Gastrocnemius medialis (tissue), 4 donors: Measurements from ENCODE around the gene DPPA2. TPM values are rescaled to one million over a fixed set of nuclear protein-coding genes. Genes with fewer than 3 reads are reported as not detected.

Experiments
- ATAC-seq, 2 donors: fragments of 150-250 bp; one replicate each; pipeline ENCODE4 v1.9.1; 2016
- DNase-seq, 2 donors: peaks; one replicate each; pipeline ENCODE4 v3.0.0-alpha.2; 2019
- H3K27ac ChIP-seq, 4 donors: fragments of 200-600 bp; sonication (generic); 1 replicate in 1 of 4; 2 replicates in 3 of 4; pipeline ENCODE4 v1.5.1; 2016 to 2018; ENCODE audit warnings: mild to moderate bottlenecking in 2 of 4, moderate library complexity in 1 of 4
- H3K27me3 ChIP-seq, 3 donors: fragments of 200-600 bp; sonication (generic) in 2 of 3; 1 replicate in 1 of 3; 2 replicates in 2 of 3; pipeline versions ENCODE4 v1.5.1 to v1.6.0; 2016 to 2019; ENCODE audit warnings: mild to moderate bottlenecking in 1 of 3, moderate library complexity in 1 of 3
- H3K36me3 ChIP-seq, 2 donors: fragments of 200-600 bp; sonication (generic) in 1 of 2; one replicate each; pipeline ENCODE4 v1.5.1; 2017 to 2018
- H3K4me1 ChIP-seq, 2 donors: fragments of 200-600 bp; sonication (generic) in 1 of 2; one replicate each; pipeline ENCODE4 v1.5.1; 2016 to 2017; ENCODE audit warnings: mild to moderate bottlenecking in 2 of 2
- H3K4me3 ChIP-seq, 4 donors: fragments of 200-600 bp; sonication (generic) in 3 of 4; 1 replicate in 1 of 4; 2 replicates in 3 of 4; pipeline ENCODE4 v1.5.1; 2016 to 2019; ENCODE audit warnings: mild to moderate bottlenecking in 2 of 4
- H3K9me3 ChIP-seq, 3 donors: fragments of 200-600 bp; sonication (generic) in 2 of 3; 1 replicate in 1 of 3; 2 replicates in 2 of 3; pipeline ENCODE4 v1.5.1; 2016 to 2019
- CTCF ChIP-seq, 5 experiments: fragments of 450-650 bp in 3 of 5; fragments of 200-600 bp in 2 of 5; sonication (generic) in 2 of 5; IDR thresholded peaks in 4 of 5; conservative IDR thresholded peaks in 1 of 5; 1 replicate in 4 of 5; 2 replicates in 1 of 5; pipeline ENCODE4 v1.5.1; 2016 to 2019; ENCODE audit warnings: antibody characterized with exemption in 5 of 5, mild to moderate bottlenecking in 3 of 5, moderate library complexity in 3 of 5
- POLR2A ChIP-seq, 2 donors: fragments of 450-650 bp; IDR thresholded peaks; one replicate each; pipeline ENCODE4 v1.6.1; 2017; ENCODE audit warnings: antibody characterized with exemption in 2 of 2, mild to moderate bottlenecking in 2 of 2, moderate library complexity in 2 of 2
- in situ Hi-C, 4 donors: fragments of 200-750 bp; cut with MboI; loops; one replicate each; pipeline versions ENCODE4 v1.15.0 to v1.8.0; 2017; ENCODE audit warnings: low sequenced_read_pairs in 4 of 4
- intact Hi-C: fragments of 100-400 bp; cut with DNase I; formaldehyde crosslinking; loops from one replicate; pipeline ENCODE4 v1.15.1; 2023; ENCODE audit warnings: low total_unique reads
- total RNA-seq, 4 donors: library from RNA; depleted of rRNA; stranded (reverse); fragments of >200 nt; gene quantifications; one replicate each; pipeline versions ENCODE4 v1.1.0 to v1.2.3, GENCODE V29; 2016

The DPPA2 gene
- total RNA-seq, 4 donors from 2014 or later = not detected

GRCh38 chr3:109330405-109330804 lies 14.1 kb upstream of the DPPA2 start:
- in situ Hi-C loops (no loop called here), intact Hi-C loops (no loop called here)
- H3K4me1 ChIP-seq = no peaks in the 10 kb centered on the region
- no peak for ATAC-seq
- no peaks in the 10 kb centered on the region for H3K9me3 ChIP-seq
- TF ChIP-seq CTCF (IDR thresholded peaks at IDR 0.05 in 4 of 5, conservative IDR thresholded peaks at IDR 0.05 in 1 of 5) = no peak
- TF ChIP-seq POLR2A (IDR thresholded peaks at IDR 0.05) = no peak
- no peak overlapping the region for H3K27ac ChIP-seq
- no peak overlapping the region for H3K4me3 ChIP-seq
- no peaks in the 10 kb centered on the region for H3K36me3 ChIP-seq
- no peak for DNase-seq
- no peaks in the 10 kb centered on the region for H3K27me3 ChIP-seq

- Histone ChIP-seq H3K27me3 (no peaks in the 10 kb centered on the region), H3K27ac (no peak overlapping the region), H3K4me3 (no peak overlapping the region), H3K4me1 (no peaks in the 10 kb centered on the region), H3K9me3 (no peaks in the 10 kb centered on the region), H3K36me3 (no peaks in the 10 kb centered on the region)
- DNase-seq (no peak), ATAC-seq (no peak)
- intact Hi-C loops = no loop called here
- in situ Hi-C loops = no loop called here
- TF ChIP-seq CTCF (IDR thresholded peaks at IDR 0.05 in 4 of 5, conservative IDR thresholded peaks at IDR 0.05 in 1 of 5) (no peak), POLR2A (IDR thresholded peaks at IDR 0.05) (no peak)
These were observed 11.9 kb upstream of the DPPA2 start for GRCh38 chr3:109328202-109328601.

GRCh38 chr3:109325657-109326056 lies 9.3 kb upstream of the DPPA2 start:
- in situ Hi-C loops (no loop called here), intact Hi-C loops (no loop called here)
- H3K4me3 ChIP-seq = no peak overlapping the region
- TF ChIP-seq CTCF (IDR thresholded peaks at IDR 0.05 in 4 of 5, conservative IDR thresholded peaks at IDR 0.05 in 1 of 5) (no peak), POLR2A (IDR thresholded peaks at IDR 0.05) (no peak)
- DNase-seq = no peak
- no peak for ATAC-seq
- no peaks in the 10 kb centered on the region for H3K36me3 ChIP-seq
- H3K4me1 ChIP-seq = no peaks in the 10 kb centered on the region
- no peak overlapping the region for H3K27ac ChIP-seq
- no peaks in the 10 kb centered on the region for H3K9me3 ChIP-seq
- H3K27me3 ChIP-seq = no peaks in the 10 kb centered on the region

GRCh38 chr3:109325109-109325508 lies 8.8 kb upstream of the DPPA2 start:
- DNase-seq (no peak), ATAC-seq (no peak)
- in situ Hi-C loops = no loop called here
- H3K9me3 ChIP-seq = no peaks in the 10 kb centered on the region
- no peak for TF ChIP-seq POLR2A (IDR thresholded peaks at IDR 0.05)
- TF ChIP-seq CTCF (IDR thresholded peaks at IDR 0.05 in 4 of 5, conservative IDR thresholded peaks at IDR 0.05 in 1 of 5) = no peak
- H3K4me3 ChIP-seq = no peak overlapping the region
- intact Hi-C loops = no loop called here
- H3K4me1 ChIP-seq = no peaks in the 10 kb centered on the region
- H3K36me3 ChIP-seq = no peaks in the 10 kb centered on the region
- no peak overlapping the region for H3K27ac ChIP-seq
- H3K27me3 ChIP-seq = no peaks in the 10 kb centered on the region

GRCh38 chr3:109313061-109313460 lies 3.3 kb downstream of the DPPA2 start:
- Histone ChIP-seq H3K9me3 (no peaks in the 10 kb centered on the region), H3K4me1 (no peaks in the 10 kb centered on the region), H3K36me3 (no peaks in the 10 kb centered on the region), H3K27me3 (no peaks in the 10 kb centered on the region), H3K27ac (no peak overlapping the region), H3K4me3 (no peak overlapping the region)
- DNase-seq (no peak), ATAC-seq (no peak)
- intact Hi-C loops (no loop called here), in situ Hi-C loops (no loop called here)
- TF ChIP-seq CTCF (IDR thresholded peaks at IDR 0.05 in 4 of 5, conservative IDR thresholded peaks at IDR 0.05 in 1 of 5) (no peak), POLR2A (IDR thresholded peaks at IDR 0.05) (no peak)
